ENCODE data around the gene TSPAN15.
"Not testable (repeated sequence)": the region's sequence is repeated elsewhere in the genome, so short reads cannot be mapped to it uniquely, and the experiment has no call there.

DNA sequence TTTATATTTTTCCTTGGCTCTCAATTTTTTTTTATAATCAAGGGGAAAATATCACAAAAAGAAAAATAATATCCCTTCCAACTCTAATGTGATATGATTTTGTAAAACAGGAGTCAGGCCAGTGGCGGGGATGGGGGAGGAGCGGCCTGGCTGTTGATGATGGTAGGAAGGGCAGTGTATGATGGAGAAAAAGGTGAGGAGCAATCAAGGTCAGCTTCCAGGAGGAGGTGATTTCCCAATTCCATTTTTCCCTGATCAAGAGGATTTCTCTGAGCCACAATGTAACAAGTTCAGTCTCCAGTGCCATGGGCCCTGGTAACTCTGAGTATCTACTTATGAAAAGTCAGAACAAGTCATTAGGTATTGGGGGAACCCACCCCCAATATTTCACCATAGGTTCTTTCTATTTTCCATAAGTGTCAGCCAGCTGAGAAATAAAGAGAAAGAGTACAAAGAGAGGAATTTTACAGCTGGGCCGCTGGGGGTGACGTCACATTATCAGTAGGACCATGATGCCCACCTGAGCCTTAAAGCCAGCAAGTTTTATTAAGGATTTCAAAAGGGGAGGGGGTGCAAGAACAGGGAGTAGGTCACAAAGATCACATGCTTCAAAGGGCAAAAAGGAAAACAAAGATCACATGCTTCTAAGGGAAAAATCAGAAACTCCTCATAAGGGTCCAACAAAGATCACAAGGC lies 37.0 kb downstream of the TSPAN15 start:
- TF ChIP-seq CTCF, POLR2A (IDR thresholded peaks at IDR 0.05): not testable (repeated sequence)

Data from testis (tissue), 2 donors.